Activated effector memory CD4-positive, alpha-beta T cell treated with anti-CD3 and anti-CD28 coated beads, Interleukin-2, amount 50 U/mL, for 16 hours (primary cell): ENCODE measurements around the gene TBC1D24.
"Not testable (repeated sequence)": the region's sequence is repeated elsewhere in the genome, so short reads cannot be mapped to it uniquely, and the experiment has no call there.

Experiments
- DNase-seq: peaks from one replicate; pipeline ENCODE4 v3.0.0-alpha.2; 2020

TBC1D24 gene

GRCh38 chr16:2469399-2470233, 5.3 kb upstream of the TBC1D24 start:
- DNase-seq: no peak

- no peak for DNase-seq
Measured at GRCh38 chr16:2470234-2470601, 4.7 kb upstream of the TBC1D24 start.

- no peak for DNase-seq
Measured at GRCh38 chr16:2470603-2471015, 4.3 kb upstream of the TBC1D24 start.

- no peak for DNase-seq
Measured at GRCh38 chr16:2471016-2471652, 3.8 kb upstream of the TBC1D24 start, which contains the start of gene NTN3. Gene NTN3 (plus strand): TSS chr16:2471297. CDS start chr16:2471702, 405 bp downstream.

GRCh38 chr16:2471653-2472487, 3.1 kb upstream of the TBC1D24 start:
- DNase-seq: no peak

- no peak for DNase-seq
Measured at GRCh38 chr16:2472488-2472864, 2.5 kb upstream of the TBC1D24 start.

- DNase-seq: no peak
Measured at GRCh38 chr16:2472885-2473445, 2.0 kb upstream of the TBC1D24 start.

GRCh38 chr16:2473446-2473926, 1.4 kb upstream of the TBC1D24 start:
- peak; percentile 69 for DNase-seq

- peak; percentile 86 for DNase-seq
Measured at GRCh38 chr16:2473999-2474876, 689 bp upstream of the TBC1D24 start.

- peak; percentile 75 for DNase-seq
Measured at GRCh38 chr16:2475413-2476344, 752 bp downstream of the TBC1D24 start.

- no peak for DNase-seq
Measured at GRCh38 chr16:2476345-2476720, 1.4 kb downstream of the TBC1D24 start.

- no peak for DNase-seq
Measured at GRCh38 chr16:2476741-2477140, 1.8 kb downstream of the TBC1D24 start.

GRCh38 chr16:2477327-2477726, 2.4 kb downstream of the TBC1D24 start:
- DNase-seq: no peak

- no peak for DNase-seq
Measured at GRCh38 chr16:2478279-2478678, 3.4 kb downstream of the TBC1D24 start.

- not testable (repeated sequence) for DNase-seq
Measured at GRCh38 chr16:2479996-2480395, 5.1 kb downstream of the TBC1D24 start.

GRCh38 chr16:2480948-2481347, 6.0 kb downstream of the TBC1D24 start:
- no peak for DNase-seq

- DNase-seq: no peak
Measured at GRCh38 chr16:2481676-2482075, 6.7 kb downstream of the TBC1D24 start.

GRCh38 chr16:2482249-2482648, 7.3 kb downstream of the TBC1D24 start:
- DNase-seq: no peak

GRCh38 chr16:2482708-2483534, 8.0 kb downstream of the TBC1D24 start:
- DNase-seq: no peak
